ENCODE data around the gene NFIX.

The NFIX gene

DNA sequence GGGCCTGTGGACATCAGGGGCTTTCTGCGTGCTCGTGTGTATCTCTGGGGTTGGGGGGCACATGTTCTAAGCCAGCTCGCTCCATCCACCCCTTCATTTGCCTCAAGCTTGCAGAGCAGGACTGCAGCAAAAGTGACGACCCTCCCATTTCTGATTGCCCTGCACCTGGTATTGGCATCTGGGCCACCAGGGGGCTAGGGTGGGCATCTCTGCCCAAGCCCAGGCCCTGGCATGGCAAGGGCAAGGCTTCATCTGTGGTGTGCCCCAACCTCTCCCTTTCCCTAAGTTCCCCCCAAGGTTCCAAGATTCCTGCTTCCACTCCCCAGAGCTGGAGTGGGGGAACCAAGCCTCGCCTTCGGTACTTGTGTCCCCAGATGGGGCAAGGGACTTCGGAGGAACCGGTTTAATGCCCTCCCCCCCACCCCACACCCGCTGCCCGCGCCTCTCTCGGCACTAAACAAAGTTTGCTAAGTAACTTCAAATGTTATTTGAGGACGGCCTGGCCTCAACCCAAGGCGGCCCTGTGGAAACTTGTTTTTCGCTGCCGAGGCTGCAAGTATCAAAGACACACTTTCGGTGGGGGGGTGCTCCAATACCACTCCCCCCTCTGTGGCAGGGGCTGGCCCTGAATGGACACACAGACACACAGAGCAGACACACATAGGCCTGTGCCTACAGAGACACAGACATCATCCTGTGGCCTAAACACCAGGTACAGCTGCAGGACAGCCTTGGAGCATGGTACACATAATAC lies 12.2 kb downstream of the NFIX start:
- Histone ChIP-seq H4K20me1 (ENCODE audit: insufficient read depth, low read length) (no peaks in the 10 kb centered on the region), H3K9ac (ENCODE audit: low read length) (no peak overlapping the region), H2AFZ (ENCODE audit: low read depth, low read length) (no peak overlapping the region), H3K4me2 (ENCODE audit: low read length) (no peak overlapping the region), H3K27me3 (ENCODE audit: low read depth, low read length) (no peaks in the 10 kb centered on the region), H3K9me3 (ENCODE audit: insufficient read depth, low read length) (no peaks in the 10 kb centered on the region), H3K4me1 (ENCODE audit: low read length) (no peaks in the 10 kb centered on the region), H3K4me3 (ENCODE audit: low read length) (no peak overlapping the region), H3K36me3 (replicated peaks; ENCODE audit: low read depth, low read length) (no peaks in the 10 kb centered on the region), H3K27ac (ENCODE audit: low read length) (no peak overlapping the region), H3K79me2 (ENCODE audit: low read length) (no peaks in the 10 kb centered on the region)
- TF ChIP-seq, protein P1, sequence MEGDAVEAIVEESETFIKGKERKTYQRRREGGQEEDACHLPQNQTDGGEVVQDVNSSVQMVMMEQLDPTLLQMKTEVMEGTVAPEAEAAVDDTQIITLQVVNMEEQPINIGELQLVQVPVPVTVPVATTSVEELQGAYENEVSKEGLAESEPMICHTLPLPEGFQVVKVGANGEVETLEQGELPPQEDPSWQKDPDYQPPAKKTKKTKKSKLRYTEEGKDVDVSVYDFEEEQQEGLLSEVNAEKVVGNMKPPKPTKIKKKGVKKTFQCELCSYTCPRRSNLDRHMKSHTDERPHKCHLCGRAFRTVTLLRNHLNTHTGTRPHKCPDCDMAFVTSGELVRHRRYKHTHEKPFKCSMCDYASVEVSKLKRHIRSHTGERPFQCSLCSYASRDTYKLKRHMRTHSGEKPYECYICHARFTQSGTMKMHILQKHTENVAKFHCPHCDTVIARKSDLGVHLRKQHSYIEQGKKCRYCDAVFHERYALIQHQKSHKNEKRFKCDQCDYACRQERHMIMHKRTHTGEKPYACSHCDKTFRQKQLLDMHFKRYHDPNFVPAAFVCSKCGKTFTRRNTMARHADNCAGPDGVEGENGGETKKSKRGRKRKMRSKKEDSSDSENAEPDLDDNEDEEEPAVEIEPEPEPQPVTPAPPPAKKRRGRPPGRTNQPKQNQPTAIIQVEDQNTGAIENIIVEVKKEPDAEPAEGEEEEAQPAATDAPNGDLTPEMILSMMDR (IDR thresholded peaks at IDR 0.05; ENCODE audit: low read depth, low read length) = no peak
- TF ChIP-seq EZH2phosphoT487 (IDR thresholded peaks at IDR 0.05; ENCODE audit: low read depth) = no peak

DNA sequence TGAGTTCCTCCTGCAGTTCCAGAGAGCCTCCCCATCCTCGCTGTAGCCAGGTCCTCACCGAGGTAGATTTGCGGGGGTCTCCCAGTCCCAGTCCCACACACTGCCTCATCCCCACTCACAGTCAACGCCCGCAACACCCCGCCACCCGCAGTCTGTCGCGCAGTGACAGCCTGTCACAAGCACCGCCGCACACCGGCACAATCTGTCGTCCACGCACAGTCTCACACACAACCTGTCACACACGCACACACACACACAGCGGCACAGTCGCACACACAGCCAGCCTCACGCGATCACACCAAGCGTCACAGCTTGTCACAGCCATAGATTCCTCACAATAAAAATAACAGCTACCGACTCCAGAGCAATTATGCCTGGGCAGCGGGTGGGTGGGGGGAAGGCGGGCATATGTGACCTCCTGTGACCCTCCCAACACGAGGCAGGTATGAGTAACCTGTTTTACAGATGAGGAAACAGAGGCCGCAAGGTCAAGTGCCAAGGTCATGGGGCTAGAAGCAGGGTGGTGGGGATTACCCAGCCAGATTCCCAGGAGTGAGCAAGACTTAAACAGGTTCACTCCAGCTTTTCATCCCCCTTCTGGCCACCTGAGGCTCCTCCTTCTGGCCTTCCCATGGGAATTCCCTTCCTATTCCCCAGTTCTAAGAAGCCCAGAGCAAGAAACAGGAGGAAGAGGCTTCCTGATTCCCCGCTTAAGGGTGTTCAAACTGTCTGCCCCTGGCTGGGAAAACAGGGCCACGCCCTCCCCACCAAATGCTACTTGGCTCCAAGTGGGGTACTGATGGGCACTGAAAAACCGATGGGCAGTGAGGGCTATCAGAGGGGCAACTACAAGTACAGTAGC lies 13.9 kb downstream of the NFIX start:
- H3K27ac ChIP-seq (ENCODE audit: low read length) = no peak overlapping the region
- no peaks in the 10 kb centered on the region for H3K4me1 ChIP-seq (ENCODE audit: low read length)
- H3K4me3 ChIP-seq (ENCODE audit: low read length) = no peak overlapping the region
- no peak overlapping the region for H2AFZ ChIP-seq (ENCODE audit: low read depth, low read length)
- no peaks in the 10 kb centered on the region for H3K79me2 ChIP-seq (ENCODE audit: low read length)
- TF ChIP-seq, protein P1 (IDR thresholded peaks at IDR 0.05; ENCODE audit: low read depth, low read length) = no peak
- TF ChIP-seq EZH2phosphoT487 (IDR thresholded peaks at IDR 0.05; ENCODE audit: low read depth) = no peak
- no peaks in the 10 kb centered on the region for H3K9me3 ChIP-seq (ENCODE audit: insufficient read depth, low read length)
- H3K9ac ChIP-seq (ENCODE audit: low read length) = no peak overlapping the region
- no peak overlapping the region for H3K4me2 ChIP-seq (ENCODE audit: low read length)
- no peaks in the 10 kb centered on the region for H3K27me3 ChIP-seq (ENCODE audit: low read depth, low read length)
- H3K36me3 ChIP-seq (replicated peaks; ENCODE audit: low read depth, low read length) = no peaks in the 10 kb centered on the region
- no peaks in the 10 kb centered on the region for H4K20me1 ChIP-seq (ENCODE audit: insufficient read depth, low read length)

DNA sequence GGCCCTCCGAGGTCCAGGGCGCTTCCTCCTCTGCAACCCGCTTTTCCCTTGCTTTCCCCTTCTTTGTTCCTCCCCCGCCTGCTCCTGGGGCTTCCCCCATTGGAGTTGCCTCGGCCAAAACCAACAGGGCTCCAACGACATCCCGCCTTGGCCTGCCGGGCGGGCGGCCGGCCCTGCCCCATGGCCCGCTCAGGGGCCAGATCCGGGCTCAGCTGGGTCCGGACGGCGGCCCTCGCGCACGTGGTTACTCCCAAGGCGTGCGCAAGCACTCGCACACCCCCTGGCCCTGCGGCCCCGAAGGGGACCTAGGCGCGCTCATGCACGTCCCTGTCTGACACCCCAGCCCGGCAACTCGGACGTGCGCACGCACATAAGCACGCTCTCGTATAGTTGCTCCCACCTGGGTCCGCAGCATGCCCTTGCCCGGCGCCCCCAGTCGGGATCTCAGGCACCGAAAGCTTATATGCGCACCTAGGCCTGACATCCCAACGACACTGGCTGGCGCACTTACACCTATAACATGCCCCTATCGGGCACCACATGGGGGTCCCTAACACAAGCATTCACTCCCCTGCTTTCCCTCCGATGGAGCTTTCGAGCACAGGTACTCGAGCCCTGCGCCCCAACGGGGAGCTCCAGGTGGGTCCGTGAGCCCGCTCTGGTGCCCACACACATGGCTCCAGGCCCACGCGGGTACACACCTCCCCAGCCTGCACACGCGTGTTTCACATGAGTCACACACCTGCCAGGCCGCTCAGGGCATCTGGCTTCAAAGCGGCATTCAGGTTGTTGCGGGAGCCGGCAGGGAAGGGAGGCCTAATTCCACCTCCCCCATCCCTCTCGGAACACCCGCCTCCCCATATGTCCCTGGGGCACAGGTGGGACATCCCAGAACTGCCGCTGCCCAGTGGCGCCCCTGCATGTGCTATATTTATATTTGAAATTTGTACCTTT lies 15.0 kb downstream of the NFIX start:
- no peak overlapping the region for H3K4me2 ChIP-seq (ENCODE audit: low read length)
- TF ChIP-seq, protein P1 (IDR thresholded peaks at IDR 0.05; ENCODE audit: low read depth, low read length) = no peak
- H3K9me3 ChIP-seq (ENCODE audit: insufficient read depth, low read length) = no peaks in the 10 kb centered on the region
- no peak overlapping the region for H2AFZ ChIP-seq (ENCODE audit: low read depth, low read length)
- H3K79me2 ChIP-seq (ENCODE audit: low read length) = no peaks in the 10 kb centered on the region
- 0 out of 2 replicates have a peak, but pooled peaks cover 4% of the 10 kb centered on the region for H3K27me3 ChIP-seq (ENCODE audit: low read depth, low read length)
- H3K4me3 ChIP-seq (ENCODE audit: low read length) = no peak overlapping the region
- H3K9ac ChIP-seq (ENCODE audit: low read length) = no peak overlapping the region
- no peaks in the 10 kb centered on the region for H4K20me1 ChIP-seq (ENCODE audit: insufficient read depth, low read length)
- H3K27ac ChIP-seq (ENCODE audit: low read length) = no peak overlapping the region
- no peaks in the 10 kb centered on the region for H3K4me1 ChIP-seq (ENCODE audit: low read length)
- H3K36me3 ChIP-seq (replicated peaks; ENCODE audit: low read depth, low read length) = no peaks in the 10 kb centered on the region

Measured in OCI-LY3 (cell line).